GM12874 (cell line): ENCODE measurements around the gene UBE2B.

Experiments used
- CTCF ChIP-seq: IDR thresholded peaks from 2 replicates; pipeline ENCODE4 v1.5.1; 2011; ENCODE audit warnings: low read depth, mild to moderate bottlenecking, control low read depth, low read length, moderate library complexity; ENCODE audit not compliant: insufficient read depth

Gene UBE2B

GRCh38 chr5:134370871-134371833 lies at the start of gene UBE2B:
Gene UBE2B, plus strand, starts transcription at chr5:134371569. Its CDS starts 27 bp downstream, at chr5:134371596.
- TF ChIP-seq CTCF: no peak

- no peak for TF ChIP-seq CTCF
These were observed 44.0 kb upstream of the UBE2B start for GRCh38 chr5:134327327-134327726.

- no peak for TF ChIP-seq CTCF
These were observed 42.8 kb upstream of the UBE2B start for GRCh38 chr5:134328619-134329018.

GRCh38 chr5:134345996-134346395 lies 25.4 kb upstream of the UBE2B start:
- no peak for TF ChIP-seq CTCF

- no peak for TF ChIP-seq CTCF
These were observed 21.9 kb upstream of the UBE2B start for GRCh38 chr5:134349463-134349862.

- no peak for TF ChIP-seq CTCF
These were observed 15.7 kb upstream of the UBE2B start for GRCh38 chr5:134355681-134356080.

- TF ChIP-seq CTCF: no peak
These were observed 5.8 kb upstream of the UBE2B start for GRCh38 chr5:134365604-134366003.
